CD4-positive, alpha-beta T cell treated with Interleukin-4 for 4 hours (primary cell): Measurements from ENCODE around the gene CALCR.
A peak's percentile ranks its signal among the peaks of the same experiment; 100 is the strongest.

Source experiments
- DNase-seq: peaks from one replicate; pipeline ENCODE4 v3.0.0-alpha.2; 2020

Gene CALCR

GRCh38 chr7:93442478-93443224 lies 131.9 kb downstream of the CALCR start:
- DNase-seq = peak; percentile 27

GRCh38 chr7:93435791-93436190 lies 138.7 kb downstream of the CALCR start:
- DNase-seq = no peak

- no peak for DNase-seq
These were observed 142.4 kb downstream of the CALCR start for GRCh38 chr7:93432130-93432529.

GRCh38 chr7:93430917-93431588 lies 143.5 kb downstream of the CALCR start:
- DNase-seq = no peak

- no peak for DNase-seq
These were observed 145.0 kb downstream of the CALCR start for GRCh38 chr7:93429563-93429962.

- no peak for DNase-seq
These were observed 147.4 kb downstream of the CALCR start for GRCh38 chr7:93427107-93427506.

- DNase-seq = no peak
These were observed 148.3 kb downstream of the CALCR start for GRCh38 chr7:93426155-93426696.

GRCh38 chr7:93414574-93414973 lies 159.9 kb downstream of the CALCR start:
- DNase-seq = no peak

GRCh38 chr7:93409324-93409723 lies 165.2 kb downstream of the CALCR start:
- DNase-seq = no peak

- no peak for DNase-seq
These were observed 167.3 kb downstream of the CALCR start for GRCh38 chr7:93407239-93407638.

- no peak for DNase-seq
These were observed 171.6 kb downstream of the CALCR start for GRCh38 chr7:93402944-93403343.

- DNase-seq = no peak
These were observed 174.9 kb downstream of the CALCR start for GRCh38 chr7:93399642-93400041.

GRCh38 chr7:93392984-93393383 lies 181.5 kb downstream of the CALCR start:
- DNase-seq = no peak

- DNase-seq = no peak
These were observed 183.9 kb downstream of the CALCR start for GRCh38 chr7:93390660-93391059.

- no peak for DNase-seq
These were observed 192.2 kb downstream of the CALCR start for GRCh38 chr7:93382362-93382761.

GRCh38 chr7:93378131-93378760 lies 196.3 kb downstream of the CALCR start:
- no peak for DNase-seq

GRCh38 chr7:93375603-93376002 lies 198.9 kb downstream of the CALCR start:
- no peak for DNase-seq
